HG03558 (cell line): ENCODE measurements around the gene MYB.
"Not testable (repeated sequence)": the region's sequence is repeated elsewhere in the genome, so short reads cannot be mapped to it uniquely, and the experiment has no call there.

Experiments
- ATAC-seq: cut with Tn5 transposase; IDR thresholded peaks from one replicate; pipeline ENCODE4 v1.9.1; 2021; ENCODE audit warnings: moderate number of reproducible peaks; ENCODE audit not compliant: unreplicated experiment; ENCODE audit errors: extremely low read depth

The MYB gene

DNA sequence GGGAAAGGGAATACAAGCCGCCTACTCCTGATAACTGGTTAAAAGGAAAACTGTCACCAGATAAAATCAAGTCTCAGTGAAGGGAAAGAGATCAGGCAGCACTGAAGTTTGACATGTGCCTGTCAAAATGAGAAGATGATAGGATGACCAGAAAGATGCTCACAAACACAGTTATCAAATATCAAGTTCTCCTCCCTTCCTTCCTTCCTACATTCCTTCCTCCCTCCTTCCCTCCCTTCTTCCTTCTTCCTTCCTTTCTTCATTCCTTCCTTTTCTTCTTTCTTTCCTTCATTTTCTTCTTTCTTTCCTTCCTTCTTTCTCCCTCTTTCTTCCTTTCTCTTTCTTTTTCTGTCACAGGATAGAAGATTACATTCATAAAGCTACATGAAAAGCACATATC is 55.2 kb downstream of the MYB start:
- no peak for ATAC-seq

GRCh38 chr6:135236732-135237131 is 55.6 kb downstream of the MYB start:
- no peak for ATAC-seq

- ATAC-seq = no peak
These were observed 59.6 kb downstream of the MYB start for GRCh38 chr6:135240711-135241110.

DNA sequence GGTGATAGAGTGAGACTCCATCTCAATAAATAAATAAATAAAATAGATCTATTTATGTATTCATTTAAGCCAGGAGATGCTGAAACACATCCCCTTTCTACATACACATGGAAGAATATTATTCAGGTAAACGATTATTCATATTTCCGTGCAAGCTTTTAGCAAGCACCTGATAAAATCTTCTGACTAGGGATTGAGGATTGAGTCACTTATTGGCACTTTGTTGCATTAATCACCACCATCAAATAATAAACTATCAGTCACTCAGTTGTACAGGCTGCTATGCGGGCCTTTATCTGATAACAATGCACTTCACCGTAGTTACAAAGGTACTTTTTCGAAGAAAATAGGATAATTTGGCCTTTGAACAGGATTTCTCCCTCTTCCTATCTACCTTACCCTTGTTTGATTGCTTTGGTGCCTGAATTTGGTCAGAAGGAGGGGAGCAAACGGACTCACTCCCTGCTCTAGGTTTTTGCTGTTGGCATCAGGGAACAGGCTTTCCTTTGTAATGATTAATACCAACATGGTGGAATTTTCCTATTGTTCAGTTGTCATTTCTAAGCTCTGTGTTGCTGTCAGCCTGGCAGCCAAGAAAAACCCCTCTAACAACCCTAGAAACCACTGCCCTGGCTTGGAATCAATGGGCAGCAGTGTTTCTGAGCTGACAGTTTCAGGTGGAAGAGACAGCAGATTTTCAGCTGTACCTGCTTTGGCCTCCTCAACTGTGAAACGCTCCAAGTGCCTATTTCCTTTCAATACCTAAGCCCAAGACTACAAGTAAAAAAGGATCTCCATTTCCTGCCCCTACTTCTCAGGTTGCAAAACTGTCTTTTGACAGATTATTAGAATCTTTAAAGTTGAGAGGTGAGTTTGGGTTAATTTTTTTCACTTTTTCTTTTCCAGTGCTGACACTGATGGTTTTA is 63.0 kb downstream of the MYB start:
- no peak for ATAC-seq

DNA sequence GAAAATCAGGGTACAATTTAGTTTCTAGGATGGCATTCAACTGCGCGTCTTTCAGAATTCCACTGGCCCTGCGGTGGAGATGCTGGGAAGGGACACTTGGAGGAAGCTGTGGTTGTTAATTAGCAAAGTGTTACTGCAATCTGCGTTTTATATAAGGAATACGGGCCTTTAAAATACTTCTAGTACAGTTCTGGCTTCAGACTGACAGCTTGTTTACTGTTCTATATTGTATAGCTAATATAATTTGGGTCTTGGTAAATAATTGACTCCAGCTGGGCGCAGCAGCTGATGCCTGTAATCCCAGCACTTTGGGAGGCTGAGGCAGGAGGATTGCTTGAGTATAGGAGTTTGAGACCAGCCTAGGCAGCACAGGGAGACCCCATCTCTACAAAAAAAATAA is 63.7 kb downstream of the MYB start:
- no peak for ATAC-seq

GRCh38 chr6:135246412-135247012 is 65.4 kb downstream of the MYB start:
- ATAC-seq = not testable (repeated sequence)

GRCh38 chr6:135250234-135250633 is 69.1 kb downstream of the MYB start:
- ATAC-seq = no peak

GRCh38 chr6:135250751-135251497 is 69.8 kb downstream of the MYB start:
- ATAC-seq = no peak

- ATAC-seq = no peak
These were observed 70.7 kb downstream of the MYB start for GRCh38 chr6:135251498-135252441.

DNA sequence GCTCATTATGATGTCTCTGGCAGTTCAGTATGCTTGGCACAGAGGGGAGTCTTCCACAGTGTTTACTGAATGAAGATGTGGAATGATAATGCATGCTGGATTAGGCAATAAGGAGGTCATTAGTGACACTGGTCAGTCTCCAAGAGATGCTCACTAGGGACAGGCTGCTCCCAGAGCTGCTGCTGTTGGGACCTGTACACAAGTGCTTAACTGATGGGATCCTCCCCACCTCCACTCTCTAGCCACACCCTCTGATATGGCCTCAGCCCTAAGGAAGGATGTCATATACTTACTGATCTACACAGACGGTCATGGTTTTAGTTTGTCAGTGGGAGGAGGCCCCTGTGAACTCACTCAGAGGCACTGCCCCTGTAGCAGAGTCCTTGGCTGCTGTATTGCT is 73.4 kb downstream of the MYB start:
- ATAC-seq = no peak

DNA sequence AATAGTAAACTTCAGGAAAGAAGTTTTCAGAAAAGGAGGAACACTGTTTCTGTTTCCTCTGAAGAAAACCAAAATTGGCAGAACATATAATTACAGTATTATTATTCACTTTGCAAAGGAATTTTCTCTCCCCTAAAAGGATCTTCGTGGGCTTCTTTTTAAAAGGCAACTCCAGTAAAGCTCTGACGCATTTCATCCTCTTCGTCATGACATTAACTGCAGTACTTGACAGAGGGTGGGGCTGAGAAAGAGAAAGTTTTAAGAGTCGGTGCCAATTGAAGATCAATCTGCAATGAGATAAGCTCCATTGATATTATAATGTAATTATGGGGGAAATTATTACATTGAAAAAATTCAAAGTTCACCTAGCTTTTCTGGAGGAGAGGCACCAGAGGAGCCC is 75.8 kb downstream of the MYB start:
- no peak for ATAC-seq

- ATAC-seq = no peak
These were observed 76.7 kb downstream of the MYB start for GRCh38 chr6:135257631-135258405.

DNA sequence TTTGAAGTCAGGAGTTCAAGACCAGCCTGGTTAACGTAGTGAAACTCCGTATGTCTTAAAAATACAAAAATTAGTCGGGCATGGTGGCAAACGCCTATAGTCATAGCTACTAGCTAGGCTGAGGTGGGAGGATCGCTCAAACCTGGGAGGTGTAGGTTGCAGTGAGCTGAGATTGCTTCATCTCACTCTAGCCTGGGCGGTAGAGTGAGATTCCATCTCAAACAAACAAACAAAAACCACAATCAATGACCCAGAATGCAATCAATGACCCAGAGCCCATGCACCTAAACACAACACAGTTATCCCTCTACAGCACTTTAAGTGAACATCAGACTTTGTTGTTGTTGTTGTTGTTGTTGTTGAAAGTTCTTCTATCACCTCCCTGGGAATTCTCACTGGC is 77.9 kb downstream of the MYB start:
- no peak for ATAC-seq

DNA sequence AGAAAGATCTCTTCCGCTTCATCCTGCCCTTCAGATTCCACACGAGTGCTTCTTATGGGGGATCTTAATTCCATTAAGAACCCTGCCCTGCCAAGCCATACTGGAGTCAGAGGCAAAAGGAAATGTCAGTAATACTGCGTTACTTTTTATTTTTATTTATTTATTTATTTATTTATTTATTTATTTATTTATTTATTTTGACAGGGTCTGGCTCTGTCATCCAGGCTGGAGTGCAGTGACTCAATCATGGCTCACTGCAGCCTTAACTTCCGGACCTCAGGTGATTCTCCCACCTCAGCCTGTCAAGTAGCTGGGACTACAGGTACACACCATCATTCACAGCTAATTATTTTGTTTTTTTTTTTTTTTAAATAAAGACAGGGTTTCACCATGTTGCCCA is 79.5 kb downstream of the MYB start:
- ATAC-seq = no peak

DNA sequence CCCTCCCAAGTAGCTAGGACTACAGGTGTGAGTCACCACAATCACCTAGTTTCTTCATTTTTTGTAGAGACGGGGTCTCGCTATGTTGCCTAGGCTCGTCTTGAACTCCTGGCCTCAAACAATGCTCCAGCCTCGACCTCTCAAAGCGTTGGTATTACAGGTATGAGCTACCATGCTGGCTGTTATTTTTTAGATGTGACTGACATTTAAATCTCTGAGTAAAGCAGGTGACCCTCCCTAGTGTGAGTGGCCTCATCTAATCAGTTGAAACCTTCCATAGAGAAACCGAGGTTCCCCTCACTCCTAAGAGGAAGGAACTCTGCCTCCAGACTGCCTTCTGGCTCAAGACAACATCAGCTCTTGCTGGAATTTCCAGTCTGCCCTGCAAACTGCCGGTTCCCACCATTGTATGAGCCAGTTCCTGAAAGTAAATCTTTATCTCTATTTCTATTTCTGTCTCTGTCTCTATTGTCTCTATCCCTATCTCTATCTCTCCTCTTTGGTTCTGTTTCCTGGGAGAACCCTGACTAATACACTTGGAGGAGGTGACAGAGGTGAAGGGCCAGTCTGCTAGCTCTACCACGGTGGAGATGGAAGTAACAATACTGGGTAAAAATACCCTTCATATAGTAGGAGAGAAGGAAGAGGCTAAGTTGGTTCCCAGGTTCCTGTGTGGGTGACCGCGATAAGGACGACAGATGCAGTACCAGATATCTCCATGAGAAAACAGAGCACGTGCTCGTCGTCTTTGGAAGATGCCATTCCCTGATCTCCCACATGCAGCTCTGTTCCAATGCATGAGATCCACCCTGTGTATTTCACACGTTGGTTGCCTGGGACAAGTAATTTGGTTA is 81.0 kb downstream of the MYB start:
- ATAC-seq = no peak

GRCh38 chr6:135265278-135265677 is 84.2 kb downstream of the MYB start:
- ATAC-seq = no peak

DNA sequence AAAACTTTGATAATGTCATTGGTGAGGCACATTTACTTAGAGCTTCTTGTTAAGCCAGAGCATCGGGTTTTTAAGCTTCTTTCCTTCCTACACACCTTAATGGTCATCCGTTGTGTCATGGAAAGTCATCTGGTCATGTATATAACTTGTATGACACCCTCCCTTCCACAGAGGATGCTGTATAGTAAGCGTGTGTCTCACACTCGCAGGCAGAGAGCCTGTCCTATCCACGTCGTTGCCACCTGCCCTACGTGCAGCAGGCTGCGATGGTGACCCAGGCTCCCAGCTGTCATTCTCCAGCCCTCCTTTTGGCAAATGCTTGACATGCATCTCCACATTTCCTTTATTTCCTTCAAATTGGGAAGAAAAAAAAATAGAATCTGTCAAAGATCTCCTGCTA is 85.6 kb downstream of the MYB start:
- no peak for ATAC-seq

GRCh38 chr6:135267085-135267484 is 86.0 kb downstream of the MYB start:
- ATAC-seq = no peak
